G401.6 (cell line): ENCODE measurements around the gene SMAGP.
"Not testable (repeated sequence)": the region's sequence is repeated elsewhere in the genome, so short reads cannot be mapped to it uniquely, and the experiment has no call there.

Source experiments
- FAIRE-seq: peaks from 2 replicates; lab custom pipeline; 2012; peaks lifted over from hg19 to GRCh38; lab: Jason Lieb, UNC

The SMAGP gene

DNA sequence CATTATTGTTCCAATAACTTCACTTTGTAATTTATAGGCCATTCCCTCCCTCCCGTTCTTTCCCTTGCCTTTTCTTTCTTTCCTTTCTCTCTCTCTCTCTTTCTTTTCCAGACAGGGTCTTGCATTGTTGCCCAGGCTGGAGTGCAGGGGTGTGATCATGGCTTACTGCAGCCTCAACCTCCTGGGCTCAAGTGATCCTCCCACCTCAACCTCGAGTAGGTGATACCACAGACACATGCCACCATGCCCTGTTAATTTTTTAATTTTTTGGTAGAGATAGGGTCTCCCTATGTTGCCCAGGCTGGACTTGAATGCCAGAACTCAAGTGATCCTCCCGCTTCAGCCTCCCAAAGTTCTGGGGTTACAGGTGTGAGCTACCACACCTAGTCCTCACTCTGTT, 45.6 kb downstream of the SMAGP start:
- FAIRE-seq, result no peak

DNA sequence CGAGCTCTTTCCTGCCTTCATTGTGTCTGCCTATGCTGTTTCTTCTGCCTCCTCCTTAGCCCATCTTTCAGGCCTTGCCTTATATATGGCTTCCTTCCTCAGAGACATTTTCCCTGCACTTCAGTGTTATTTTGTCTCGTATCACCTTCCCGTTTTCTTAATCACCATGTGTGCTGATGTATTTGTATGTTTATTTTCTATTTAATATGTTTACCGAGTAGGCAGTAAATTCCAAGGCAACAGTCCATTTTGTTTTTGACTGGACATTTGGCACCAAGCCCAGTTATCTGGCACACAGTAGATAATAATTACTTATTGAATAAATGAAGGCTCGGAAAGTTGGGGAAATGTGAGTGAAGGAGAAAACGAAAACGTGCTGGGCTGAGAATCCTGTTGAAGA, 47.8 kb downstream of the SMAGP start:
- no peak for FAIRE-seq

DNA sequence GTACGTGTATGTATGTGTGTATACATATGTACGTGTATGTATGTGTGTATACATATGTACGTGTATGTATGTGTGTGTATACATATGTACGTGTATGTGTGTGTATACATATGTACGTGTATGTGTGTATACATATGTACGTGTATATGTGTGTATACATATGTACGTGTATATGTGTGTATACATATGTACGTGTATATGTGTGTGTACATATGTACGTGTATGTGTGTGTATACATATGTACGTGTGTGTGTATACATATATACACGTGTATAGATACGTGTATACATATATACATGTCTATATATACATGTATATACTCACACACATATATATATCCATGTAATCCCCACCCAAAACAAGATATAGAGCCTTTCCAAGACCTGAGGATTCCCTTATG, 50.4 kb downstream of the SMAGP start:
- not testable (repeated sequence) for FAIRE-seq

DNA sequence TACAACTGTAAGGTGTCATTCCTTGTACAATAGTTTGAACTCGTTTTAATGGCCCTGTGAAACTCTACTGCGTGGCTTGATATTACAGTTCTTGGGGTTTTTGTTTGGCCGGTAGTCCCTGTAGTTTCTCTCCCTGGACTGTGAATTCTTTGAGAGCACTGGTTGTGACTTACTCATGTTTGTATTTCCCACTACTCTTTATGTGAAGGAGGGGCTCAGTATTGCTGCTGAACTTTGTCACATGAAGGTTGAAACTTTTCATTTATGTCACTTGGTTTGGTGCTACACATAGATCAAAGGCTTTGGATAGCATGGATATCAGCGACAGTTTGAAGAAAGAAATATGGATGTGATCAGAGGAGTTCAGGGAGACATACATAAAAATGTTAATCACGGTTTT, 50.9 kb downstream of the SMAGP start:
- no peak for FAIRE-seq

DNA sequence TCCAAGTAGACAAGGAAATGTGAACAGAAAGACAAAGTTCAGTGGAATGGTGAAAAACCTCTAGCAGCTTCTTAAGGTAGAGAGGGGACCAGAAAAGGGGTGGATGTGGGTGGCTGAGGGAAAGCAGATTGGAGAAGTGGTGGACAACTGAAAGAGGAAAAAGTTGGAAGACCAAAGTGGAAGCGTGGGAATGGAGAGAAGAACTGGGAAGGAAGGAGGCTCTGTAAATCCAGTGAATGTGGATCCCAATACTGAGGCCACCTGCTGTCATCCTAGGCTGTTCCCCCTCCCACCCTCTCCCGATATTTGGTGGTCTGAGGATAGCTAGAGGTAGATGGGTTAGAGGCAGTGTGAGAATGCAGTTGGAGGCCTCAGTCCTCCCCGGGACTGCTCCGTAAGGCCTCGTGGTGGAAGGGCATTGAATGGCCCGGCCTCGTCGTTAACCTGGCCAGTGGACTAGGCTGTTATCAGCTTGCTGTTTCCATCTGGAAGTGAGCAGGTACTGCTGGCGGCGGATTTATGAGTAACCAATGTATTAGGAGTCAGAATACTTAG, 51.5 kb downstream of the SMAGP start:
- no peak for FAIRE-seq

DNA sequence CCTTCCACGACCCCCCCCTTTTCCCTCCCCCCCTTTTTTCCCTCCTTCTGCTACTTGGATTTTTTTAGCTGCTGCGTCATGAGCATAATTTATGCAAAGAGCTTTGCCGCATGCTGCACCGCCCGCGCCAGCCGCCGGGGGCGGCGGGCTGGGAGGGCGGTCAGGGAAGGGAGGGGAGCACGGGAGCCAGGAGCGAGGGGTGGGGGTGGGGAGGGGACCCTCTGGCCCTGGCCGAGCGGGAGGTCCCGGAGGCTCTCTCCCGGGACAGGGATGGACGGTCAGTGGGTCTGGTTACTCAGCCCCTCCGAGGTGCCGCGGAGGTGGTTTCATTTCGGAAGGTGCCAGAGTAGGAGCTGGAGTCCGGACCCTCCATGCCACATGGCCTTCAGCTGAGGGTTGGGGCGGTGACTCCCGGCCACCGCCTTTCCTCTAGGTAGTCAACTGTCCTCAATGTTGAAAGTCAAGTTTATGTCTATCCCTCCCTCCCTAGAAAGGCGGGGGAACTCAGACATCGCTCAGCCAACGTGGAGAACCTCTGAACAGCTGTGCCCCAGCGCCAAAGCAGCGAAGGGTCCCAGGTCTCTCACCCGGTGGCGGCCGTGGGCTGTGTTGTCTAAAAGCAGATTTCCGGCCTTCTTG, 52.1 kb downstream of the SMAGP start, which contains the start of gene POU6F1:
Gene POU6F1 (minus strand): TSS at position 95 of the 639 bp plus-strand sequence. CDS start 11,226 bp downstream, outside the sequence.
- no peak for FAIRE-seq

DNA sequence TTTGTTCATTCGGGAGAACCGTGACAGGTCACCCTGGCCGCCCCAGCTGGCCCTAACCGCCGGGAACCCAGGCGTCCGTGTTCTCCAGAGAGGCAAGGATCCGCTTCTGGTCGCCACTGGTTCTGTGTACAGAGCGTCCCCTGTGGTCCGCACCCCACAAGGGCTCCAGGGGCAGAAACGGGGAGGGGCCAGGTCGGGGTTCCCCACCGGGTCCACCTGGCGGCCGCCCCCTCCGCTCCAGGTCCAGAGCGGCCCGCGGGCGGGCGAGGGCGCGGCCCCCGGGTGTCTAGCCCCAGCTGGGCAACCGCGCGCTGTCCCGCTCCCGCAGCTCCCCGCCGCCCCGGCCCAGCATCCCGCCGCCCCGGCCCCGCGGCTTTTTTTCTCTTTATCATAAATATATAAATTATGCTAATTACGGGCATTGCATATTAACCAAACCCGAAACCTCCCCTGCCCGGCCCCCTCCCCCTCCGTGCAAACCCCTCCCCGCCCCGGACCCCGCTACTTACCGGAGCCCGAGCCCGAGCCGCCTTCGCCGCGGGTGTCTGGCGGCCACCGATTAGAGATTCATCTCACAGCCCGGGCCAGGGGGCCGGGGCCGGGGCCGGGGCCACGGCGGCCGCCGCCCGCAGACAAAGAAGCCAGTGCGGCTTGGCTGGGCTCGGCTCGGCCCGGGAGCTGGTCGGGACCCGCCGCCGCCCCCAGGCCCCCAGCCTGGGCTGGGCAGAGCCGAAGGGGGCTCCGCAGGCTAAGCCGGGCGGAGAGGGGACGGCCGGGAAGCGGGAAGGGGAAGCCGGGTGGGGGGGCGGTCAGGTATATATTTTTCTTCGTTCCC, 52.9 kb downstream of the SMAGP start:
- FAIRE-seq, result no peak

DNA sequence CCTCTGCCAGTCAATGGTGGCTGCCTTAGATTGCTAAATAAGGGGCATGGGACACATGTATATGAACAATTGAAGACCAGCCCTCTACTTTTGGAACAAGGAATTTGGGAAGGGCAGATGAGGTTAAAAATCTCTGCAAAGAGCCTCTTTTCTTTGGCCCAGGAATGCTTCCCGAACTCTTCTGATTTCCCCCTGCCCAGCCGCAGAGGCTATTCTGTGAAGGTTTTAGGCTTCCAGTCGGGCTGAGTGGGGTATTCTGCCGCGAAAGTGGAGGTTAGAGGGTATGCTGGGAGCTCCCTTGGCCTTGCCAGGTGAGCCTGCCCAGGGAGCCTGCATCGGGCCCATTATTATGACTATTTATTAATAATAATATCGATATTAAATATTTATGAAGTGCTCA, 53.6 kb downstream of the SMAGP start:
- FAIRE-seq, result no peak

DNA sequence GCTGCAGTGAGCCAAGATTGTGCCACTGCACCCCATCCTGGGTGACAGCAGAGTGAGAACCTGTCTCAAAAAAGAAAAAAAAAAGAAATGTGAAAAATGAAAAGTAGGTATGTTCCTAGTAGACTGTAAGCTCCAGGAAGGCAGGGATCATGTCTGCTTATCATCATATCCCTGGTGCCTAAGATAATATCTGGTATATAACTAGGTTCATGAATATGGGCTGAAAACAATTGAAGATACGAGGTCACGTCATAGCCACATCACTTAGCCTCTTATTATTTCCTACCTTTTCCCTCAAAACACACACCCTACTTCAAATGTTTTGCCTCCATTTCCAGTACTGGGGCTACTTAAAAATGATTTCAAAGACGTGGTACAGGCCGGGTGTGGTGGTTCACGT, 55.3 kb downstream of the SMAGP start:
- no peak for FAIRE-seq

DNA sequence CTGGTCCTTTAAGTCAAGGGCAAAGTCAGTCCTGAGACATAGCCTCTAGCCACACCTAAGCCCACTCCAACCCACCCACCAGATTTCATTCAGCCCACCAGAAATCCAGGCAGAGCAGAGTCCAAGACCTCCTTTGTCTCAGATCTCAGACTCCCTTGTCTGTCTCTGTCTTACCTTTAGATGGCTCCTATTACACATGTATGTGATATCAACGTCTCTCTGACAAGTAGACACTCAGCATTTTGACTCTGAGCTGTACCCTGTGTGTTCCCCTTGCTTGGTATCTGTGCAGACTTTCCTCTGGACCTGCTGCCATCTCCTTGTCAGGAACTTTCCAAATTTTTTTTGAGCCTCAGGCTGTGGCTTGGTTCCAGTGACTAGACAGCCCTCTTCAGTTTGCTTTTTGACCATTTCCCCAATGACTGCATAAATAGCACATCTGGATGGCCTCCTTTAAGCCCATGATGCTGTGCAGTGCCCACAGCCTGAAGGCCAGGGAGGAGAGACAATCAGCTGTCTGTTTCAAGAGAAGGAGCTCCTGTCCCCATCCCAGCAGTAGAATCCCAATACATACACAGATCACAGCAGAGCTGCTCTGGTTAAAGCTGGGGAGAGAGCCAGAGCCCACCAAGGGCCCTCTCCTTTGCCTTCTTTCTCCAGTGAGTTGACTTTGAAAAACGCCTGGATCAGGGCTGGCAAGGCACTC, 59.4 kb downstream of the SMAGP start:
- no peak for FAIRE-seq

DNA sequence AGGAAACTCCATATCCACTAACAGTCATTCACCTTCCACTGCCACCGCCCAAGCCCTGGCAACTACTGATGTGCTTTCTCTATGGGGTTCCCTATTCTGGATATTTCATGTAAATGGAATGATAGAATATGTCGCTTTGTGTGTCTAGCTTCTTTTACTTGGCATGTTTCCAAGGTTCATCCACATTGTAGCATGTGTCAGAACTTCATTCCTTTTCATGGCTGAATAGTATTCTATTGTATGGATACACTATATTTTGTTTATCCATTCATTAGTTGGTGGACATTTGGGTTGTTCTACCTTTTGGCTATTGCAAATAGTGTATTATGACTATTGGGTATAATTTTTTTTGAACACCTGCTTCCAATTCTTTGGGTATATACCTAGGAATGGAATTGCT, 61.0 kb downstream of the SMAGP start:
- no peak for FAIRE-seq

DNA sequence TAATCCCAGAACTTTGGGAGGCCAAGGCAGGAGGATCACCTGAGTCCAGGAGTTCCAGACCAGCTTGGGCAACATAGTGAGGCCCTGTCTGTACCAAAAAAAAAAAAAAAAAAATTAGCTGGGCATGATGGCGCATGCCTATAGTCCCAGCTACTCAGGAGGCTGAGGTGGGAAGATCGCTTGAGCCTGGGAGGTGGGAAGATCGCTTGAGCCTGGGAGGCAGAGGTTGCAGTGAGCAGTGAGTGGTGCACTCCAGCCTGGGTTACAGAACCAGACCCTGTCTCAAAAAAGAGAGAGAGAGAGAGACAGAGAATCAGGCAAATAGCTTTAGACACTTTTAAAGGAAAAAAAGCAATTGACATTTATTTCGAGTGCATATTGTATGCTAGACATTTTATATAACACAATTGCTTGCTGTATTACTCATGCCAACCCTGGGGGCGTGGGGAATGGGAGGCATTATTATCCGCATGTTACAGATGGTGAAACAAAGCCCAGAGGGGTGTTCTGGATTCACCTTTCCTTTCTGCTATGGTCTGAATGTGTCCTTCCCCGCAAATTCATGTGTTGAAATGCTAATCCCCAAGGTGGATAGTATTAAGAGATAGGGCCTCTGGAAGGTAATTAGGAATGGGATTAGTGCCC, 62.1 kb downstream of the SMAGP start:
- FAIRE-seq, result no peak

DNA sequence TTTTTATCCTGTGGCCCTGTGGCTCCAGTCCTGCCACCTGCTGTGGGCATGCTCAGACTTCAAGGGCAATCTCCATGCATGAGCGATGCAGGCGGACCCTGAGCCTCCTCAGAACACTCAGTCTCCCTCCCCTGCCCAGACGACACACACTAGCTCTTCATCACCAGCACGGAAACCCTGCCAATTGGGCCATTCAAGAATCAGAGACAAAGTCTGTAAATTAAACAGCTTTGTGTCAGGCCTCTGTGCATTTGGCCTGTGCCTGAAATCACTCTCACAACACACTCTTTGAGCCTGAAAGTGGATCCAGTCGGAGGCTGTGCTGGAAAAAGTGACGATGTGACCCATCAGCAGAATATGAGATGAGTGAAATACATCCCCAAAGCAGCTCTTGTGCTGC, 64.9 kb downstream of the SMAGP start:
- FAIRE-seq, result no peak

DNA sequence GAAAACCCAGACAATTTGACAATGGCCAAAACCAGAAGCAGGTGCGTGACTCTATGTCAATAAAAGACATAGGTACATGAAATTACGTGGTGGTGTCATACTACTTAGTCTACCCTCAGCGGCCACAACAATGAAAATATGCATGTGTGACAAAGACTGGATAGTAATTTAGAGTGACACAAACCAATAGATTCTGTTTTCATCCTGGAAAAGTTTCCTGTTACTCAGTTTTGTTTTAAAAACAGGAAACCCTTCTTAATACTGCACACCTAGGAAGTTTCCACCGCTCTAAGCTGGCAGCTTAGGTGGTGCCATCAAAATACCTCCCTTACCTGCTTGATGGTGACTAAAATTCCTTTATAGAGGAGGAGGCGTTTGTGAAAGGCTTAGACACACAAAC, 67.5 kb downstream of the SMAGP start:
- no peak for FAIRE-seq

DNA sequence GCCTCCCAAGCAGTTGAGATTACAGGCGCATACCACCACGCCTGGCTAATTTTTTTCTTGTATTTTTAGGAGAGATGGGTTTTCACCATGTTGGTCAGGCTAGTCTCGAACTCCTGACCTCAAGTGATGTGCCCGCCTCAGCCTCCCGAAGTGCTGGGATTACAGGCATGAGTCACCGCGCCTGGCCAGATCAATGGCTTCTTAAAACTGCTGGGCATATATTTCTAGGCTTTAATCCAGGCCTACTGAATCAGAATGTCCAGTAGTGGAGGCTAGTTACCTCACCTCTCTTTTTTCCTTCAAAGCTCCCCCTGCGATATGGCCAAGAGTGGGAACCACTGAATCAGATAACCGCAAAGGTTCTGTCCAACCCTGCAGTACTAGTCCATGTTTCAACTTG, 69.4 kb downstream of the SMAGP start:
- no peak for FAIRE-seq

DNA sequence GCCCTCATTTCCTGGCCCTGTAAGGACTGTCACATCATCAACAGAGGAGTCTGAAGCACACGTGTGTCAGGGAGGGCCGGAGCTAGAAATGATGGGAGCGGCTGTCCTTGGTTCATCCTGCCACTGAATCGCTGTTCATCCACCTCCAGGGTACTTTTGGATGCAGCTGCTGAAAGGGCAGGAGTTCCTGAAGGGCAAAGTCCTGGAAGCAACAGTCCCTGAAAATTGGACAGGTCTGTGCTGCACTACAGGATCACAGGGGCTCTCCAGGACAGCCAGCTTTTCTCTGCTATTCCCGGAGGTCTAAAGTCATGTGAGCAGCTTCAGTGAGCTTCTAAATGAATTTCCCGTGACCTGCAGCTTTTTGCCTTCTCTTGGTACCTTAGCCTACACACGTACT, 70.1 kb downstream of the SMAGP start:
- no peak for FAIRE-seq

DNA sequence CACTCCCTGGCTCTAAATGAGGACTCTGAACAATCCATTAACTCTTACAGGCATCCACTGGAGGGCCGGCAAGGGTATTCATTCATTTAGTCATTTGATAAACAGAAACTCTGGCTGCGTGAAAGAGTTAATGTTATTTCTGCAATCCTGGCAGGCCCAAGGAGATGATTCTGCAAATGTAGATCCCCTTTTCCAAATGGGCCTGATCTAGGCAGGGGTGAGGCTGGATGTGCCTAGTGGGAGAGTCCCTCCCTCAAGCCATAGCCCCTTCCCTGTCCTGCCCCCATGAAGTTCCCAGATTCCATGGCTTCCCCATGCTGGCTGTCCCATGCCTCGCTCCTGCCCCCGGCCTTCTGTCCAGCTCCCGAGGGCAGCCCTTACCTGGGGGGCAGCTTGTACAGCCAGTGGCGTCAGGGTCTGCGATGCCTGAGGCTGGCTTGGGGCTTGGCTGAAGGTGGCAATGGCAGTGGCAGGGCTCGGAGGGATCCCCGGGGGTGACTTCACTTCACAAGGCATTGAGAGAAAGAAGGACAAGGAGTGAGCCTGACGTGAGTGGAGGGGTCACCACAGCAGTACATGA, 70.8 kb downstream of the SMAGP start:
- FAIRE-seq, result no peak

DNA sequence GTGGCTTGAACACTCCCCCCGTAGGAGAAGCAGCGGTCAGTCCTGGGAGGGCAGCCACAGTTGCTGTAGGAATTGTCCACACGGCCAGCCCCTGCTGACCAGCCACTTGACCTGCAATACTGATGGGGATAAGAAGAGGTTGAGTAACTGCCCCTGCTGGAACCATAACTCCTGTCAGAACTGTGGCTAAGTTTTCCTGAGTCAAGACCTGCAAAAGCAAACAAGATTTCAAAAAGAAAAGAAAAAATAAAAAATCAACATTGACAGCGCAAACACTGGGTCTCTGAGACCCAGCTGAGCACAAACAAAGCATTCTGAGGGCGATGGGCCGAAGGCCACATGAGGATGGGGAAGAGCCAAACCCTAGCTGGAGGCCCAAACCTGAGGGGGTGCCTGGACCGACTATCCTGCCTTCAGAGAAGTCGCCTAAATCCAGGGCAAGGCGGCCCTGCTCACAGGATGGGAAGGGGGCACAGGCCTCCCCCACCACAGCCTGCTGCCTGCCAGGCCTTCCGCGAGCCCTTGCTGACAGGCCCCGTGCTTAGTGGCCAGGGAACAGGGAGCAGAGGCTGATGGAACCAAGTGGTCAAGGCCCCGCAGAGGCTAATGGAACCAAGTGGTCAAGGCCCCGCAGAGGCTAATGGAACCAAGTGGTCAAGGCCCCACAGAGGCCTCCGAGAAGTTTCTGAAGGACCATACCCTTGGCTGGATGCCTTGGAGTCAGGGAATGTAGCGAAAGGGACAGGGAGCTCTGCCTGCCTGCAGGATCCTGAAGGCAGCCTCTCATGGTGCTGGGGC, 71.4 kb downstream of the SMAGP start:
- FAIRE-seq, result no peak

DNA sequence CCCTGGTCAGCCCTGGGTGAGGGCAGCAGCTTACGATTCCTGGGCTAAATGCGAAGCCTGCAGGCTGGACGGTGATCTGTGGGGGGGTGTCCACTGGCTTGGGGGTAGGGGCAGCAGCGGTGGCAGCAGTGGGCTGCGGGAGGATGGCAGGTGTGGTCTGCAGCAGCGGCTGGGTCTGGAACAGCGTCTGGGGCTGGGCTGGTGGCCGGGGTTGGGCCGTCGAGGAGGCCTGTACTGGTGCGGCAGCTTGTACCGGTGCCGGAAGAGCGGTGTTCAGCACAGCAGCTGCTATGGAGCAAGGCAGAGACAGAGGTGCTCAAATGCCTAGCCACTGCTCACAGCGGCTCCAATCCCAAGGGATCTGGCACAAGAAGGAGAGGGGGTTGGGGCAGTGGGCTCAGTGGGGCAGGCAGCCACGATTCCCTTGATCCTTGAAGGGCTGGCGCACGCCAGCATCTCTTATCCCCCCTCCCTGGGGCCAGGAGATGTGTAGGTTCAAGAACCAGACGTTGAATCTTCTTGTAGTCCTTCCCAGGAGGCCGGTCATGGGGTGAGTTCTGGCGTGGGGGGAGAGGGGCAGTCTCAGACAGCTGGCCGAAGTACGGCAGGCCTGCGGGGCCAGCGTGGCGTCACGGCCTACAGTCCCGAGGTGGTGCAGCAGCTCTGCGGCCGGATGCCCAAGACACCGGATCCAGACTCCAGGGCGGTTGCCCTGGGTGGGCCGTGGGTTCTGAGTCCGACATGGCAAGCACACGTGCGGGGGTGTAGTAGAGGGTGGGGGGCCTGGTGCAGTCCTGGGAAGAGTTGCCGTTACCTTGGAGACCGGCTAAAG, 72.3 kb downstream of the SMAGP start:
- no peak for FAIRE-seq

DNA sequence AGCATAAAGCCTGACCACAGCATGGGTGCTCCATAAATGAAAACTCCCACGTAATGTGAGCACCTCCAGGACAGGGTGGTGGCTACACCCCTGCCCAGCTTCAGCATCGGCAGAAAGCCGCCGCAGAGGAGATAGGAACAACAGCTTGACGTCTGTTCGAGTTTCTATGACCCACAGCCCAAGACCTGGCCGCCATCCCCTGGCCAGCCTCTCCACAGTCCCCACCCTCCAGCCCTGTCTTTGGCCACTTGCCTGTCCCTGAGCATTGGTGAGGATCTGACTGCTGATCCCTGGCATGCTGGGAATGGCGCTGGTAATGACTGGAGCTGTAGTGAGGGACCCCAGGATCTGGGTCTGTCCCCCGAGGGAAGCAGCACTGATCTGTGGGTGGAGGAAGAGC, 73.7 kb downstream of the SMAGP start:
- no peak for FAIRE-seq
